ENCODE data around the gene ZBTB33. TPM values are rescaled to one million over a fixed set of nuclear protein-coding genes. Genes with fewer than 3 reads are reported as not detected.
A peak's percentile ranks its signal among the peaks of the same experiment; 100 is the strongest.

Gene ZBTB33
- total RNA-seq, 1 donor from 2014 or later: 15.3 TPM

DNA sequence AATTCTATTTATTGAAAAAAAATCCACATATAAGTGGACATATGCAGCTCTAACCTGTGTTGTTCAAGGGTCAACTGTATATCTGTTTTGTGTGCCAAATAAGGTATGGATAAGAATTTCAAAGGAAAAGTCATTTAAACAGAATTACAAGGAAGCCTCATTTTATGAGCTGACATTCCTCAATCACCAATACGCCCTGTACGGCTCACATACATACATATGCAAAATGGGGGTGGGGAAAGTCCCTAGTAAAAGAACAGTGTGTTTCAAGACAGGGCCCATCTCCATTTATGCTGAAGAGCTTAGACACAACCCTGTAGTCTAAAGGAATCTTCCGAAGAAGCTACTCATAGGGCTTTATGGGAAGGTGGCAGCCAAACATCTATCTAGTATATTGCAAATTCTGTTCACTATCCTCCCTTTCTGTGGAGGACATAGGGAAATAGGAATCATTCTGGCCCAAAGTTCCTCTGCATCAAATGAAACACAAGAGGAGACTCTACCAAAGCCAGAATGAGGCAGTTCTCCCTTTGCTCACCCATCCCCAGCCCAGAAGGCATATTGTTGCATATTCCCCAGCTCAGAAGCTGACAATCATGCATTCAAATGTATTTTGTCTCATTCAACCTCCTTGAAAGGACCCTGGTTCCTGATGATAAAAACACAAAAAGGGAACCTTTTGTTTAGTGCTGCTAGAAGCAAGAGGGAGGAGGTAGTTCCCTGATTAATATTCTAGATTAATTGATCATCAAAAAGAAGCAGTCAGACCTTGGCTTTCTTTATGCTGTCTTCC is 13.7 kb upstream of the ZBTB33 start:
- ATAC-seq (no peak), DNase-seq (no peak)
- intact Hi-C loops (cut with DNase I): no loop called here
- TF ChIP-seq, protein P1, sequence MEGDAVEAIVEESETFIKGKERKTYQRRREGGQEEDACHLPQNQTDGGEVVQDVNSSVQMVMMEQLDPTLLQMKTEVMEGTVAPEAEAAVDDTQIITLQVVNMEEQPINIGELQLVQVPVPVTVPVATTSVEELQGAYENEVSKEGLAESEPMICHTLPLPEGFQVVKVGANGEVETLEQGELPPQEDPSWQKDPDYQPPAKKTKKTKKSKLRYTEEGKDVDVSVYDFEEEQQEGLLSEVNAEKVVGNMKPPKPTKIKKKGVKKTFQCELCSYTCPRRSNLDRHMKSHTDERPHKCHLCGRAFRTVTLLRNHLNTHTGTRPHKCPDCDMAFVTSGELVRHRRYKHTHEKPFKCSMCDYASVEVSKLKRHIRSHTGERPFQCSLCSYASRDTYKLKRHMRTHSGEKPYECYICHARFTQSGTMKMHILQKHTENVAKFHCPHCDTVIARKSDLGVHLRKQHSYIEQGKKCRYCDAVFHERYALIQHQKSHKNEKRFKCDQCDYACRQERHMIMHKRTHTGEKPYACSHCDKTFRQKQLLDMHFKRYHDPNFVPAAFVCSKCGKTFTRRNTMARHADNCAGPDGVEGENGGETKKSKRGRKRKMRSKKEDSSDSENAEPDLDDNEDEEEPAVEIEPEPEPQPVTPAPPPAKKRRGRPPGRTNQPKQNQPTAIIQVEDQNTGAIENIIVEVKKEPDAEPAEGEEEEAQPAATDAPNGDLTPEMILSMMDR (IDR thresholded peaks at IDR 0.05): no peak
- H3K27ac ChIP-seq: no peak overlapping the region
- H3K4me1 ChIP-seq: no peaks in the 10 kb centered on the region
- H3K9me3 ChIP-seq: no peaks in the 10 kb centered on the region
- H3K4me3 ChIP-seq: no peak overlapping the region
- no peaks in the 10 kb centered on the region for H3K27me3 ChIP-seq
- H3K36me3 ChIP-seq: no peaks in the 10 kb centered on the region

DNA sequence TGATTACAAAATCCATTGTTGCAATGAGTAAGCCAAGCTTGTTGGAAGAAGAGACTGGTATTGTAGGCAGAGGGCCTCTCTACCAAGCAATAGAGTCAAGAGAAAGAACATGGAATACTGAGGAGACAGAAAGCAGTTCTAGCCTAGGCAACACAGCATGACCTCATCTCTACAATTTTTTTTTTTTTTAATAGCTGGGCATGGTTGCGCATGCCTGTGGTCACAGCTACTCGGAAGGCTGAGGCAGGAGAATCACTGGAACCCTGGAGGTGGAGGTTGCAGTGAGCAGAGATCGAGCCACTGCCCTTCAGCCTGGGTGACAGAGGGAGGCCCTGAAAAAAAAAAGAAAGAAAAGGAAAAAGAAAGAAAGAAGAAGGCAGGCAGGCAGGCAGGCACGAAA is 11.7 kb upstream of the ZBTB33 start:
- intact Hi-C loops (cut with DNase I): no loop called here
- H3K27me3 ChIP-seq: no peaks in the 10 kb centered on the region
- H3K4me3 ChIP-seq: no peak overlapping the region
- no peaks in the 10 kb centered on the region for H3K4me1 ChIP-seq
- ATAC-seq (no peak), DNase-seq (no peak)
- H3K36me3 ChIP-seq: no peaks in the 10 kb centered on the region
- TF ChIP-seq, protein P1 (IDR thresholded peaks at IDR 0.05): no peak
- no peak overlapping the region for H3K27ac ChIP-seq
- no peaks in the 10 kb centered on the region for H3K9me3 ChIP-seq

DNA sequence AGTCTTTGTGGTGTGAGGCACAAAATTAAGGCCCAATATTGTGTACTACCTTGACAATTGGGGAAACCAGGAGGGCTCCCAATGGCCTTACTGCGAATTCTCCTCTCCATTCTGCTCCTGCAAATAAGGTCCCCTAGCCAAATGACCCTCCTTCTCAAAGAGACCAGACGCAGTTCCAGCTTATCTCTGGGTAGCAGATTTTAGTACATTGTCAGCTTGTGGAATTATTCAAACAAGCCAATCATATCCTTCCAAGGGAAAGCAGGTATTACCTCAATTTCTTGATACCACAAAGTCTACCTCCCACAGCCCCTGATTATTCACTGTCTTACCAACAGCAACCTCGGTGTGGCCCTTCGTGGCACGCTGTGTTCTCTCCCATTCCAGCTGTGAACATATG is 7.8 kb upstream of the ZBTB33 start:
- Histone ChIP-seq H3K4me3 (no peak overlapping the region), H3K36me3 (no peaks in the 10 kb centered on the region), H3K27ac (no peak overlapping the region), H3K4me1 (no peaks in the 10 kb centered on the region), H3K9me3 (no peaks in the 10 kb centered on the region), H3K27me3 (no peaks in the 10 kb centered on the region)
- TF ChIP-seq, protein P1 (IDR thresholded peaks at IDR 0.05): no peak
- no peak for ATAC-seq
- DNase-seq: no peak
- intact Hi-C loops (cut with DNase I): no loop called here

DNA sequence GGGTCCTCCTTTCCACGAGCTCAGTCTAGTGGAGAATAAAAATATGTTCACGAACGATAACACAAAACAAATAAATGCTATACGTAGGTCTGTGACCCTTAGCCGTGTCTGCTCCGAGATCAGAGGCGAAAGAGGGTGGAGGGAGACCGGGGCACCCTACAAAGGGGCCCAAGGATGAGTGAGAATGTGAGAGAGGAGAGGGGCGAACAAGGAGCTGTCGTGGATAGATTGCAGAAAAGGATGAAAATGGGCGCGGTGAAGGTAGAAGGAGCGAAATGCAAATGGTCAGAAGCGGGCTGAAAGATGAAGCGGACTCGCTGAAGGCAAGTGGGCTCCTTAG is 6.2 kb upstream of the ZBTB33 start:
- intact Hi-C loops (cut with DNase I): no loop called here
- DNase-seq (no peak), ATAC-seq (no peak)
- H3K27me3 ChIP-seq: no peaks in the 10 kb centered on the region
- H3K36me3 ChIP-seq: no peaks in the 10 kb centered on the region
- H3K4me3 ChIP-seq: peak overlapping the region; percentile 64
- H3K9me3 ChIP-seq: no peaks in the 10 kb centered on the region
- TF ChIP-seq, protein P1 (IDR thresholded peaks at IDR 0.05): no peak
- no peaks in the 10 kb centered on the region for H3K4me1 ChIP-seq
- H3K27ac ChIP-seq: peak overlapping the region; percentile 90

DNA sequence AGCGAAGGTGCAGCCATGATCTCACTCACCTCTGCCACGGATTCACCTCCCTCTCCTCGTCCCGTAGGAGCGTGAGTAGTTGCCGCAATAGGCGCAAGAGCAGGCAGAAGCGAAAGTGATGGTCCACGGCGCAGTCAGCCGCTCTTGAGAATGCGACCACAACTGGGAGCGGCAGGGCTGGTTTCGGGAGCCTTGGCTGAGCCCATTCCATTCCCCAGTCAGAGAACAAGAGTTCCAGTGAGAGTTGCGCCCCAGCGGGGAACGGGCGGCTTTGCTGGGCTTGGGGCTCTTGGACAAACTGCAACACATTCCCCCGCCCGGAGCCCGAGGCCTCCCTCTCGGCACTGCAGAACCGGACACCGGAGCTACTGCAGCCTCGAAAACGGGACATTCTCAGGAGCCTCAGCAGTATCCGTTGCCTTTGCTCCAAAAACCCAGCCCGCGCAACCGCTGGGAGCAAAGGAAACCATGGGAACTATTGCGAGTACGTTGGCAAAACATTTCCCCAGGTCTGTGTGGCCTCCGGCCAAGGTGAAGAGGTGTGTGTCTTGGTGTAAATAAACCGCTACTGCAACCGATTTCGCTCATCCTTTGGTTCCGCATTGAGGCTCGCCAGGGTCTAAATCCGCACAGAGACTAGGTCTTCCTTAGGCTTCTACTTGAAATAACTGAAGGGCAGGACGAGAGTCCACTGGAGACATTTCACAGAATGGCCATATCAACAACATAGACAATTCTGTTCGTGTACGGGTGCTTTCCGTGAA is 5.7 kb upstream of the ZBTB33 start:
- no peaks in the 10 kb centered on the region for H3K9me3 ChIP-seq
- ATAC-seq (peak; percentile 97), DNase-seq (peak; percentile 81)
- H3K4me3 ChIP-seq: peak overlapping the region; percentile 64
- intact Hi-C loops (cut with DNase I): no loop called here
- no peaks in the 10 kb centered on the region for H3K27me3 ChIP-seq
- no peaks in the 10 kb centered on the region for H3K4me1 ChIP-seq
- TF ChIP-seq, protein P1 (IDR thresholded peaks at IDR 0.05): no peak
- no peaks in the 10 kb centered on the region for H3K36me3 ChIP-seq
- peak overlapping the region; percentile 90 for H3K27ac ChIP-seq
